ENCODE measurements around the gene DIAPH3. TPM values are rescaled to one million over a fixed set of nuclear protein-coding genes. Genes with fewer than 3 reads are reported as not detected.

DIAPH3 gene
- polyA plus RNA-seq, 1 of the 3 experiments (the other 2 are of a cell fraction) = 5.4 TPM

DNA sequence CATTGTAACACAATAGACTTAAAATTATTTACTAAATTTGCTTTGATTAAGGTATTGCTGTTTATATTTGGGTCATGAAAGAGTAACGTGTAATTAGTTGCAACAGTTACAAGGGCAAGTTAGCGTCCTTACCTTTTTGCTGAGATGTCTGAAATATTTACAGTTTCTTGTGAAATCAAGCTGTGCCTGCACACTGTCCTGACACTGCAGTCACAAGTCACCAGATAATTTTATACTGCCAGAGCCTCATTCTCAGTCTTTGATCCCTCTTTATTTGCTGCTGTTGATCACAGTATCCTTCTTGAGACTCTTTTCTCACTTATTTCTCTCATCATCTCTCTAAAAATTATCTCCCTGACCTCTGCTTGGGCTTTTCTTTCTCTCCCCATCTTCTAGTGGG lies 8.4 kb upstream of the DIAPH3 start:
- DNase-seq = no peak
- Histone ChIP-seq H3K36me3 (replicated peaks in 1 of 2; ENCODE audit: control insufficient read depth in 1 of 2, insufficient read depth in 2 of 2, low read length in 1 of 2) (no peaks in the 10 kb centered on the region), H4K20me1 (ENCODE audit: insufficient read depth) (no peaks in the 10 kb centered on the region), H3K27me3 (ENCODE audit: insufficient read depth) (no peaks in the 10 kb centered on the region), H3K4me2 (no peak overlapping the region), H2AFZ (ENCODE audit: low read depth) (no peak overlapping the region), H3K79me2 (ENCODE audit: insufficient read depth) (no peaks in the 10 kb centered on the region), H3K4me1 (ENCODE audit: control insufficient read depth in 1 of 2, insufficient read depth in 2 of 2, low read depth in 1 of 2, low read length in 1 of 2) (no peaks in the 10 kb centered on the region), H3K9me2 (no peaks in the 10 kb centered on the region), H3K9me3 (no peaks in the 10 kb centered on the region), H3K9ac (no peak overlapping the region), H3F3A (replicated peaks; ENCODE audit: insufficient read depth) (no peaks in the 10 kb centered on the region), H3K27ac (ENCODE audit: low read depth in 2 of 2, low read length in 1 of 2) (no peak overlapping the region), H3K4me3 (ENCODE audit: low read depth in 2 of 2, low read length in 1 of 2) (no peak overlapping the region)
- ChIA-PET CTCF (no interaction called here), POLR2A (no interaction called here)
- TF ChIP-seq RXRA (IDR thresholded peaks at IDR 0.05; ENCODE audit: borderline replicate concordance, low read depth) = no peak
- TF ChIP-seq, protein P1, sequence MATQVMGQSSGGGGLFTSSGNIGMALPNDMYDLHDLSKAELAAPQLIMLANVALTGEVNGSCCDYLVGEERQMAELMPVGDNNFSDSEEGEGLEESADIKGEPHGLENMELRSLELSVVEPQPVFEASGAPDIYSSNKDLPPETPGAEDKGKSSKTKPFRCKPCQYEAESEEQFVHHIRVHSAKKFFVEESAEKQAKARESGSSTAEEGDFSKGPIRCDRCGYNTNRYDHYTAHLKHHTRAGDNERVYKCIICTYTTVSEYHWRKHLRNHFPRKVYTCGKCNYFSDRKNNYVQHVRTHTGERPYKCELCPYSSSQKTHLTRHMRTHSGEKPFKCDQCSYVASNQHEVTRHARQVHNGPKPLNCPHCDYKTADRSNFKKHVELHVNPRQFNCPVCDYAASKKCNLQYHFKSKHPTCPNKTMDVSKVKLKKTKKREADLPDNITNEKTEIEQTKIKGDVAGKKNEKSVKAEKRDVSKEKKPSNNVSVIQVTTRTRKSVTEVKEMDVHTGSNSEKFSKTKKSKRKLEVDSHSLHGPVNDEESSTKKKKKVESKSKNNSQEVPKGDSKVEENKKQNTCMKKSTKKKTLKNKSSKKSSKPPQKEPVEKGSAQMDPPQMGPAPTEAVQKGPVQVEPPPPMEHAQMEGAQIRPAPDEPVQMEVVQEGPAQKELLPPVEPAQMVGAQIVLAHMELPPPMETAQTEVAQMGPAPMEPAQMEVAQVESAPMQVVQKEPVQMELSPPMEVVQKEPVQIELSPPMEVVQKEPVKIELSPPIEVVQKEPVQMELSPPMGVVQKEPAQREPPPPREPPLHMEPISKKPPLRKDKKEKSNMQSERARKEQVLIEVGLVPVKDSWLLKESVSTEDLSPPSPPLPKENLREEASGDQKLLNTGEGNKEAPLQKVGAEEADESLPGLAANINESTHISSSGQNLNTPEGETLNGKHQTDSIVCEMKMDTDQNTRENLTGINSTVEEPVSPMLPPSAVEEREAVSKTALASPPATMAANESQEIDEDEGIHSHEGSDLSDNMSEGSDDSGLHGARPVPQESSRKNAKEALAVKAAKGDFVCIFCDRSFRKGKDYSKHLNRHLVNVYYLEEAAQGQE (IDR thresholded peaks at IDR 0.05; ENCODE audit: low read depth, low read length) = no peak
- no peak for TF ChIP-seq TCF12 (IDR thresholded peaks at IDR 0.05)
- no peak for TF ChIP-seq ELF1 (IDR thresholded peaks at IDR 0.05)
- 78% methylated on average over 2 of the region's 2 CpGs for WGBS (ENCODE audit: low lambda C conversion rate)

DNA sequence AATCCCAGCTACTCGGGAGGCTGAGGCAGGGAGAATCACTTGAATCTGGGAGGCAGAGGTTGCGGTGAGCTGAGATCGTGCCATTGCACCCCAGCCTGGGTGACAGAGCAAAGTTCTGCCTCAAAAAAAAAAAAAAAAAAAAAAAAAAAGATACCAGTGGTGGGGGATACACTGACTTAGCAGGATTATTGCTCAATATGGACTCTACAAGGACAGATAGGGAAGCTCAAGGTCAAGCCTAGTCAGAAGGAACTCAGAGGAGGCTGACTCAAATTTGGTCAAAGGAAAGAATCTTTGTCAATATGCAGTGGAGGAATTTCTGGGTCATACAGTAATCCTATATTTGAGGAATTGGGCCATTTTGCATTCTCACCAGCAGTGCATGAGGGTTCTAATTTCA lies 6.7 kb upstream of the DIAPH3 start:
- peaks cover 2% of the 10 kb centered on the region; the same call in 1 of the 2 replicates for H3K79me2 ChIP-seq (ENCODE audit: insufficient read depth)
- no peak overlapping the region for H3K4me3 ChIP-seq (ENCODE audit: low read depth in 2 of 2, low read length in 1 of 2)
- H3K4me2 ChIP-seq = no peak overlapping the region
- H3K4me1 ChIP-seq (ENCODE audit: control insufficient read depth in 1 of 2, insufficient read depth in 2 of 2, low read depth in 1 of 2, low read length in 1 of 2) = peaks cover 2 to 5% of the 10 kb centered on the region in 2 experiments; a peak in 2 of 4 replicates
- H3K36me3 ChIP-seq (replicated peaks in 1 of 2; ENCODE audit: control insufficient read depth in 1 of 2, insufficient read depth in 2 of 2, low read length in 1 of 2) = no peaks in the 10 kb centered on the region
- H3K9me3 ChIP-seq = no peaks in the 10 kb centered on the region
- no peaks in the 10 kb centered on the region for H4K20me1 ChIP-seq (ENCODE audit: insufficient read depth)
- H2AFZ ChIP-seq (ENCODE audit: low read depth) = no peak overlapping the region
- no peaks in the 10 kb centered on the region for H3F3A ChIP-seq (replicated peaks; ENCODE audit: insufficient read depth)
- 91% methylated on average over 3 of the region's 3 CpGs for WGBS (ENCODE audit: low lambda C conversion rate)
- H3K27ac ChIP-seq (ENCODE audit: low read depth in 2 of 2, low read length in 1 of 2) = no peak overlapping the region
- H3K9me2 ChIP-seq = no peaks in the 10 kb centered on the region
- H3K9ac ChIP-seq = no peak overlapping the region
- no peaks in the 10 kb centered on the region for H3K27me3 ChIP-seq (ENCODE audit: insufficient read depth)
- no peak for DNase-seq
- CTCF ChIA-PET = interaction anchor here (1.1 kb wide), 1 partner anchor 19 kb away, joined by 3 read pairs; no protein-coding TSS in a partner anchor
- TF ChIP-seq EZH2phosphoT487 (IDR thresholded peaks at IDR 0.05; ENCODE audit: borderline replicate concordance, low read depth) (no peak), FOSL2 (IDR thresholded peaks at IDR 0.05; ENCODE audit: borderline replicate concordance, low read depth) (no peak), MXI1 (IDR thresholded peaks at IDR 0.05; ENCODE audit: low read depth, low read length) (no peak), MEF2A (IDR thresholded peaks at IDR 0.05; ENCODE audit: borderline replicate concordance, low read depth) (no peak), GATA2 (CRISPR knock-in tag; IDR thresholded peaks at IDR 0.05) (no peak), RFX5 (IDR thresholded peaks at IDR 0.05; ENCODE audit: low read length) (no peak)
- TF ChIP-seq, protein P2, sequence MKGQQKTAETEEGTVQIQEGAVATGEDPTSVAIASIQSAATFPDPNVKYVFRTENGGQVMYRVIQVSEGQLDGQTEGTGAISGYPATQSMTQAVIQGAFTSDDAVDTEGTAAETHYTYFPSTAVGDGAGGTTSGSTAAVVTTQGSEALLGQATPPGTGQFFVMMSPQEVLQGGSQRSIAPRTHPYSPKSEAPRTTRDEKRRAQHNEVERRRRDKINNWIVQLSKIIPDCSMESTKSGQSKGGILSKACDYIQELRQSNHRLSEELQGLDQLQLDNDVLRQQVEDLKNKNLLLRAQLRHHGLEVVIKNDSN (IDR thresholded peaks at IDR 0.05; ENCODE audit: borderline replicate concordance, low read depth) = no peak
- POLR2A ChIA-PET = no interaction called here

Measured in SK-N-SH (cell line).